ENCODE measurements around the gene LARGE1. TPM values are rescaled to one million over a fixed set of nuclear protein-coding genes. Genes with fewer than 3 reads are reported as not detected.

LARGE1 gene
- total and polyA plus RNA-seq, 2 of the 8 experiments (the other 6 are each of a cell fraction or from before 2014, with no cell fraction given): 43.7 to 83.0 TPM

DNA sequence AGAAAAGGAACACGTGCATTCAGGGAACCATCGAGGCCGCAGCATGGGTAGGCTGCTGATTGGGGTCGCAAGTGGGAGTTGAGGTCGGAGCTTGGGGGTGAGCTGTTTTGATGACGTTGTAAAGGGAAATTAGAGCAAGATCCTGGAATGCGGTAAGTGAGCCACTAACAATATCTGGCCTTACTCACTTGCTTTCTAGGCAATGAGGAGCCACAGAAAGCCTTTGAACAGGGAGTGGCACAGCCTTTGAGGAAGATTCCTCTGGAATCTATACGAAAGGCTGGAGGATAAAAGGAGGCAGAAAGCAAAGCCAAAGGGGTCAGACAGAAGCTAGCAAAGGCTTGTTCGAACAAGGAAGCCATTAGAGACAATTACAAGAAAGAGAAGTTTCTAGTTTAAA is 197.5 kb downstream of the LARGE1 start:
- no peak overlapping the region for H4K91ac ChIP-seq (replicated peaks; ENCODE audit: insufficient read length, low read length)
- H4K20me1 ChIP-seq (replicated peaks in 1 of 2; ENCODE audit: control insufficient read depth in 1 of 2, insufficient read depth in 2 of 2, low read length in 2 of 2): peaks cover 12 to 13% of the 10 kb centered on the region in 2 experiments
- H4K8ac ChIP-seq (ENCODE audit: extremely low read depth, insufficient read depth, low read length): no peak overlapping the region
- FAIRE-seq: no peak
- peaks cover 16% of the 10 kb centered on the region for H3K79me1 ChIP-seq (ENCODE audit: low read depth, low read length)
- ChIA-PET POLR2A (ENCODE audit: partially characterized antibody) (no interaction called here), CTCF (ENCODE audit: partially characterized antibody) (interaction anchor here (0.7 to 0.8 kb wide), 2 partner anchors 17 to 69 kb away, joined by 3 read pairs; no protein-coding TSS in a partner anchor)
- H3K4me3 ChIP-seq (ENCODE audit: extremely low read depth in 1 of 4, insufficient read depth in 2 of 4, low read depth in 3 of 4, low read length in 4 of 4): no peak overlapping the region
- no peak overlapping the region for H2BK120ac ChIP-seq (replicated peaks; ENCODE audit: low read depth, low read length)
- no peak overlapping the region for H3K18ac ChIP-seq (ENCODE audit: extremely low read depth, low read length)
- H2BK15ac ChIP-seq (ENCODE audit: low read length): no peak overlapping the region
- peaks cover 0 to 12% (median 0%) of the 10 kb centered on the region in 4 experiments; a peak in 1 of 8 replicates for H3K36me3 ChIP-seq (ENCODE audit: control insufficient read depth in 2 of 4, insufficient read depth in 4 of 4, low read length in 3 of 4)
- no peak overlapping the region for H3K4me2 ChIP-seq (ENCODE audit: insufficient read depth in 1 of 2, low read depth in 2 of 2, low read length in 2 of 2)
- no peak overlapping the region for H3K56ac ChIP-seq (replicated peaks; ENCODE audit: insufficient read length, low read depth, low read length)
- H2BK20ac ChIP-seq (ENCODE audit: low read length): no peak overlapping the region
- H2AFZ ChIP-seq (ENCODE audit: low read length): no peak overlapping the region
- H3K27me3 ChIP-seq (replicated peaks in 1 of 4; ENCODE audit: control insufficient read depth in 3 of 4, extremely low read depth in 1 of 4, insufficient read depth in 3 of 4, low read length in 3 of 4): no peaks in the 10 kb centered on the region
- peaks cover 0 to 12% of the 10 kb centered on the region in 2 experiments; a peak in 2 of 4 replicates for H3K9me3 ChIP-seq (ENCODE audit: insufficient read depth in 2 of 2, low read depth in 1 of 2, low read length in 1 of 2)
- H3K23me2 ChIP-seq (ENCODE audit: low read depth, low read length): no peaks in the 10 kb centered on the region
- H2AK5ac ChIP-seq (ENCODE audit: low read depth, low read length): no peak overlapping the region
- 90% methylated on average over 9 of the region's 9 CpGs; no CpG with 5 or more reads in 1 of the 2 experiments for WGBS, 2 experiments (ENCODE audit: extremely low coverage in 1 of 2, insufficient coverage in 1 of 2, insufficient read length in 1 of 2, insufficient replicate concordance in 2 of 2, low coverage in 1 of 2, low lambda C conversion rate in 2 of 2, missing lambda C conversion rate in 1 of 2)
- H2BK12ac ChIP-seq (ENCODE audit: low read depth, low read length): no peak overlapping the region
- peaks cover 2 to 12% (median 6%) of the 10 kb centered on the region in 4 experiments; a peak in 6 of 7 replicates for H3K4me1 ChIP-seq (replicated peaks in 1 of 4; ENCODE audit: control insufficient read depth in 3 of 4, insufficient read depth in 4 of 4, low read length in 3 of 4)
- H4K5ac ChIP-seq (ENCODE audit: insufficient read length, low read depth, low read length): no peak overlapping the region
- H3K27ac ChIP-seq (ENCODE audit: low read depth, low read length): no peak overlapping the region
- H3K4ac ChIP-seq (replicated peaks; ENCODE audit: insufficient read length, low read depth, low read length): no peak overlapping the region
- H3K79me2 ChIP-seq (ENCODE audit: control insufficient read depth in 1 of 2, insufficient read depth in 2 of 2, low read length in 2 of 2): peaks cover 7 to 84% of the 10 kb centered on the region in 2 experiments
- no peak overlapping the region for H3K14ac ChIP-seq (ENCODE audit: insufficient read length)
- no peak for DNase-seq (ENCODE audit: low read depth in 1 of 2, low spot score in 2 of 2)
- H3K9ac ChIP-seq (replicated peaks in 1 of 4; ENCODE audit: extremely low read depth in 1 of 4, low read depth in 3 of 4, low read length in 3 of 4): no peak overlapping the region
- no peak overlapping the region; the same call in 1 of the 2 replicates for H2BK5ac ChIP-seq (ENCODE audit: low read depth, low read length)
- H3K23ac ChIP-seq (ENCODE audit: insufficient read length): no peak overlapping the region
- TF ChIP-seq, protein P1, sequence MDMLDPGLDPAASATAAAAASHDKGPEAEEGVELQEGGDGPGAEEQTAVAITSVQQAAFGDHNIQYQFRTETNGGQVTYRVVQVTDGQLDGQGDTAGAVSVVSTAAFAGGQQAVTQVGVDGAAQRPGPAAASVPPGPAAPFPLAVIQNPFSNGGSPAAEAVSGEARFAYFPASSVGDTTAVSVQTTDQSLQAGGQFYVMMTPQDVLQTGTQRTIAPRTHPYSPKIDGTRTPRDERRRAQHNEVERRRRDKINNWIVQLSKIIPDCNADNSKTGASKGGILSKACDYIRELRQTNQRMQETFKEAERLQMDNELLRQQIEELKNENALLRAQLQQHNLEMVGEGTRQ (IDR thresholded peaks at IDR 0.05; ENCODE audit: low read length): no peak
- TF ChIP-seq SIX5 (IDR thresholded peaks at IDR 0.05; ENCODE audit: low read depth, low read length) (no peak), TCF12 (IDR thresholded peaks at IDR 0.05; ENCODE audit: low read depth, low read length) (no peak), KDM5A (IDR thresholded peaks at IDR 0.05; ENCODE audit: low read length) (no peak), PHF8 (conservative IDR thresholded peaks at IDR 0.05; ENCODE audit: low read depth, low read length) (no peak), RAD21 (IDR thresholded peaks at IDR 0.05 in 1 of 2, conservative IDR thresholded peaks at IDR 0.05 in 1 of 2; ENCODE audit: low read depth in 2 of 2, low read length in 2 of 2) (no peak), KDM1A (IDR thresholded peaks at IDR 0.05; ENCODE audit: borderline replicate concordance, low read length) (no peak), CTBP2 (IDR thresholded peaks at IDR 0.05; ENCODE audit: borderline replicate concordance, insufficient read depth, insufficient read length, low read length) (no peak), EP300 (IDR thresholded peaks at IDR 0.05; ENCODE audit: borderline replicate concordance in 1 of 2, low read depth in 2 of 2, low read length in 2 of 2) (no peak), BRCA1 (IDR thresholded peaks at IDR 0.05; ENCODE audit: low read depth, low read length) (no peak), BACH1 (IDR thresholded peaks at IDR 0.05; ENCODE audit: low read length) (no peak)
- TF ChIP-seq, protein P2, sequence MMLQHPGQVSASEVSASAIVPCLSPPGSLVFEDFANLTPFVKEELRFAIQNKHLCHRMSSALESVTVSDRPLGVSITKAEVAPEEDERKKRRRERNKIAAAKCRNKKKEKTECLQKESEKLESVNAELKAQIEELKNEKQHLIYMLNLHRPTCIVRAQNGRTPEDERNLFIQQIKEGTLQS (IDR thresholded peaks at IDR 0.05; ENCODE audit: insufficient read depth, low read depth, low read length): no peak
